Gastroesophageal sphincter (tissue), 4 donors: ENCODE measurements around the gene TNN. TPM values are rescaled to one million over a fixed set of nuclear protein-coding genes. Genes with fewer than 3 reads are reported as not detected.
"Not testable (repeated sequence)": the region's sequence is repeated elsewhere in the genome, so short reads cannot be mapped to it uniquely, and the experiment has no call there.

Source experiments
- ATAC-seq: fragments of 150-250 bp; one replicate; pipeline ENCODE4 v1.9.1; 2016; ENCODE audit warnings: mild to moderate bottlenecking, moderate library complexity
- H3K27ac ChIP-seq, 4 donors: fragments of 200-600 bp; sonication (generic) in 3 of 4; 1 replicate in 3 of 4; 2 replicates in 1 of 4; pipeline ENCODE4 v1.5.1; 2016 to 2019
- H3K27me3 ChIP-seq: fragments of 200-600 bp; sonication (generic); one replicate; pipeline ENCODE4 v1.5.1; 2019
- H3K36me3 ChIP-seq, 2 donors: fragments of 200-600 bp; sonication (generic); one replicate each; pipeline ENCODE4 v1.5.1; 2019; ENCODE audit warnings: control low read depth in 1 of 2
- H3K4me1 ChIP-seq, 3 donors: fragments of 200-600 bp; sonication (generic); 1 replicate in 2 of 3; 2 replicates in 1 of 3; pipeline ENCODE4 v1.5.1; 2016 to 2019; ENCODE audit warnings: control low read depth in 2 of 3
- H3K4me3 ChIP-seq, 2 donors: fragments of 200-600 bp; sonication (generic); one replicate each; pipeline ENCODE4 v1.5.1; 2019; ENCODE audit warnings: mild to moderate bottlenecking in 1 of 2, moderate library complexity in 1 of 2
- H3K9me3 ChIP-seq, 3 donors: fragments of 200-600 bp; sonication (generic); one replicate each; pipeline ENCODE4 v1.5.1; 2017 to 2019; ENCODE audit warnings: control low read depth in 2 of 3
- EP300 ChIP-seq: sonication (generic); formaldehyde crosslinking; IDR thresholded peaks from one replicate; pipeline ENCODE4 v1.6.1; 2017; ENCODE audit warnings: antibody characterized with exemption, mild to moderate bottlenecking
- POLR2A ChIP-seq, 2 donors: fragments of 450-650 bp; IDR thresholded peaks; one replicate each; pipeline ENCODE4 v1.6.1; 2017; ENCODE audit warnings: antibody characterized with exemption in 2 of 2, mild to moderate bottlenecking in 2 of 2, moderate library complexity in 1 of 2
- POLR2AphosphoS5 ChIP-seq: sonication (generic); formaldehyde crosslinking; IDR thresholded peaks from one replicate; pipeline ENCODE4 v1.6.1; 2017; ENCODE audit warnings: antibody characterized with exemption
- WGBS, 2 donors: methylation state at CpG; one replicate each; pipeline ENCODE4 v1.1.5; 2018; ENCODE audit warnings: low coverage in 1 of 2; 5-methylcytosine and 5-hydroxymethylcytosine counted together
- total RNA-seq, 4 donors: library from RNA; depleted of rRNA; stranded (reverse); fragments of >200 nt; gene quantifications; one replicate each; pipeline ENCODE4 v1.1.0, GENCODE V29; 2016
- TF ChIP-seq, protein P1 (sequence below), 4 experiments: fragments of 200-600 bp in 2 of 4; fragments of 450-650 bp in 2 of 4; sonication (generic) in 1 of 4; IDR thresholded peaks; one replicate each; pipeline ENCODE4 v1.5.1; 2017 to 2019; ENCODE audit warnings: antibody characterized with exemption in 4 of 4, mild to moderate bottlenecking in 2 of 4, moderate library complexity in 2 of 4

Gene TNN
- total RNA-seq, 4 donors from 2014 or later: 0.23 to 0.92 (median 0.47) TPM; not detected in 1

- Histone ChIP-seq H3K4me3 (no peak overlapping the region), H3K4me1 (no peaks in the 10 kb centered on the region), H3K27me3 (no peaks in the 10 kb centered on the region), H3K27ac (no peak overlapping the region), H3K36me3 (no peaks in the 10 kb centered on the region), H3K9me3 (no peaks in the 10 kb centered on the region)
- WGBS, 2 donors: 82 to 86% methylated on average over 2 of the region's 2 CpGs
- no peak for ATAC-seq
- TF ChIP-seq, protein P1, sequence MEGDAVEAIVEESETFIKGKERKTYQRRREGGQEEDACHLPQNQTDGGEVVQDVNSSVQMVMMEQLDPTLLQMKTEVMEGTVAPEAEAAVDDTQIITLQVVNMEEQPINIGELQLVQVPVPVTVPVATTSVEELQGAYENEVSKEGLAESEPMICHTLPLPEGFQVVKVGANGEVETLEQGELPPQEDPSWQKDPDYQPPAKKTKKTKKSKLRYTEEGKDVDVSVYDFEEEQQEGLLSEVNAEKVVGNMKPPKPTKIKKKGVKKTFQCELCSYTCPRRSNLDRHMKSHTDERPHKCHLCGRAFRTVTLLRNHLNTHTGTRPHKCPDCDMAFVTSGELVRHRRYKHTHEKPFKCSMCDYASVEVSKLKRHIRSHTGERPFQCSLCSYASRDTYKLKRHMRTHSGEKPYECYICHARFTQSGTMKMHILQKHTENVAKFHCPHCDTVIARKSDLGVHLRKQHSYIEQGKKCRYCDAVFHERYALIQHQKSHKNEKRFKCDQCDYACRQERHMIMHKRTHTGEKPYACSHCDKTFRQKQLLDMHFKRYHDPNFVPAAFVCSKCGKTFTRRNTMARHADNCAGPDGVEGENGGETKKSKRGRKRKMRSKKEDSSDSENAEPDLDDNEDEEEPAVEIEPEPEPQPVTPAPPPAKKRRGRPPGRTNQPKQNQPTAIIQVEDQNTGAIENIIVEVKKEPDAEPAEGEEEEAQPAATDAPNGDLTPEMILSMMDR (IDR thresholded peaks at IDR 0.05): no peak
- TF ChIP-seq POLR2A (IDR thresholded peaks at IDR 0.05): no peak
- TF ChIP-seq EP300: no peak
- TF ChIP-seq POLR2AphosphoS5: no peak
Measured at GRCh38 chr1:175099916-175100315, 32.3 kb downstream of the TNN start.

- not testable (repeated sequence) for H3K27ac ChIP-seq, H3K27me3 ChIP-seq, H3K9me3 ChIP-seq, H3K36me3 ChIP-seq, H3K4me3 ChIP-seq, ATAC-seq, H3K4me1 ChIP-seq
- no CpG with 5 or more reads among the region's 21 CpGs for WGBS, 2 donors
Measured at GRCh38 chr1:175102166-175102565, 34.5 kb downstream of the TNN start.

DNA sequence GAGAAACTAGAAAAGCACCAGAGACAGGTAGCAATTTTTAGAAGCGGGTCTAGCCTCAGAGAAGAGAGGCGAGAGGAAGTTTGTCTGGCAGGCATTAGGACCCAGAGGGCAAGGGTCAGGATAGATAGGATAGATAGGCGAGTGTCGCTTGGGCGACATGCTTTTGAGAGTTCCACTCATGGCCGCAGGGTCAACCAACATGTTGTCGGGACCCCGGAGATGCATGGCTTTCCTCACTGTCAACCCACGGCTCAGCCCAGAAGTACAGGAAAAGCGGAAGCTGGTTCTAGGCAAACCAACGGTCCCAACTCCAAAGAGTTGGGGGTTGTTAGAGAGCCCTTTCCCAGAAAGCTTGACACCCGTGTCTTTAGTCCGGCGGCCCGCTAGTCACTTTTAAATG is 38.9 kb downstream of the TNN start:
- not testable (repeated sequence) for H3K36me3 ChIP-seq, H3K4me3 ChIP-seq, H3K27ac ChIP-seq, H3K27me3 ChIP-seq, H3K4me1 ChIP-seq, H3K9me3 ChIP-seq, ATAC-seq
- WGBS, 2 donors: 100% methylated on average over 1 of the region's 15 CpGs; no CpG with 5 or more reads in 1 of the 2 donors

- not testable (repeated sequence) for ATAC-seq
- 88% methylated on average over 8 of the region's 25 CpGs; no CpG with 5 or more reads in 1 of the 2 donors for WGBS, 2 donors
Measured at GRCh38 chr1:175108331-175108820, 40.7 kb downstream of the TNN start.

GRCh38 chr1:175114996-175115395 is 47.4 kb downstream of the TNN start:
- H3K9me3 ChIP-seq: peaks cover 0 to 21% (median 0%) of the 10 kb centered on the region in 3 donors
- no peaks in the 10 kb centered on the region for H3K4me1 ChIP-seq
- no peak for TF ChIP-seq POLR2A (IDR thresholded peaks at IDR 0.05)
- TF ChIP-seq, protein P1 (IDR thresholded peaks at IDR 0.05): no peak
- TF ChIP-seq EP300: no peak
- no peak for TF ChIP-seq POLR2AphosphoS5
- H3K4me3 ChIP-seq: no peak overlapping the region
- H3K27ac ChIP-seq: no peak overlapping the region
- ATAC-seq: no peak
- no peaks in the 10 kb centered on the region for H3K27me3 ChIP-seq
- no peaks in the 10 kb centered on the region for H3K36me3 ChIP-seq
- WGBS, 2 donors: no CpG with 5 or more reads among the region's 2 CpGs

More at GRCh38 chr1:175108331-175108820, 40.7 kb downstream of the TNN start:
- H3K27me3 ChIP-seq, H3K9me3 ChIP-seq, H3K4me3 ChIP-seq, H3K27ac ChIP-seq, H3K4me1 ChIP-seq, H3K36me3 ChIP-seq: not testable (repeated sequence)

- TF ChIP-seq POLR2A (IDR thresholded peaks at IDR 0.05) (no peak), POLR2AphosphoS5 (no peak), EP300 (no peak)
- TF ChIP-seq, protein P1 (IDR thresholded peaks at IDR 0.05): no peak
- no peaks in the 10 kb centered on the region for H3K36me3 ChIP-seq
- no peaks in the 10 kb centered on the region for H3K27me3 ChIP-seq
- WGBS, 2 donors: 100% methylated on average over 1 of the region's 1 CpG
- peaks cover 0 to 21% (median 0%) of the 10 kb centered on the region in 3 donors for H3K9me3 ChIP-seq
- ATAC-seq: no peak
- H3K27ac ChIP-seq: no peak overlapping the region
- H3K4me3 ChIP-seq: no peak overlapping the region
- H3K4me1 ChIP-seq: no peaks in the 10 kb centered on the region
Measured at GRCh38 chr1:175116210-175116798, 48.7 kb downstream of the TNN start.
